NCI-H2227 treated with DMSO at 0.1 percent for 48 hours (cell line): Measurements from ENCODE around the gene ZNF37A.
A peak's percentile ranks its signal among the peaks of the same experiment; 100 is the strongest.
"Not testable (repeated sequence)": the region's sequence is repeated elsewhere in the genome, so short reads cannot be mapped to it uniquely, and the experiment has no call there.

Experiments
- DNase-seq: peaks from one replicate; lab custom pipeline; 2025; lab: John Stamatoyannopoulos, UW

The ZNF37A gene

GRCh38 chr10:38094158-38094926, at the start of gene ZNF37A:
TSS of gene ZNF37A (plus strand) at chr10:38094337. CDS start at chr10:38096618, 2,281 bp downstream.
- peak; percentile 80 for DNase-seq

GRCh38 chr10:38045129-38045528, 49.0 kb upstream of the ZNF37A start:
- DNase-seq, result no peak

GRCh38 chr10:38047666-38048065, 46.5 kb upstream of the ZNF37A start:
- no peak for DNase-seq

GRCh38 chr10:38050212-38050611, 43.9 kb upstream of the ZNF37A start:
- DNase-seq, result no peak

- DNase-seq, result no peak
Measured at GRCh38 chr10:38054361-38054797, 39.8 kb upstream of the ZNF37A start.

- DNase-seq, result not testable (repeated sequence)
Measured at GRCh38 chr10:38055274-38055894, 38.8 kb upstream of the ZNF37A start.

GRCh38 chr10:38069663-38070062, 24.5 kb upstream of the ZNF37A start:
- DNase-seq, result not testable (repeated sequence)

- DNase-seq, result no peak
Measured at GRCh38 chr10:38070501-38070900, 23.6 kb upstream of the ZNF37A start.

- no peak for DNase-seq
Measured at GRCh38 chr10:38072552-38072951, 21.6 kb upstream of the ZNF37A start.

GRCh38 chr10:38076687-38077086, 17.4 kb upstream of the ZNF37A start:
- DNase-seq, result no peak

- DNase-seq, result not testable (repeated sequence)
Measured at GRCh38 chr10:38093318-38093717, 819 bp upstream of the ZNF37A start.

GRCh38 chr10:38093816-38094157, 350 bp upstream of the ZNF37A start:
- DNase-seq, result no peak

GRCh38 chr10:38094927-38095574, 914 bp downstream of the ZNF37A start:
- DNase-seq, result no peak

GRCh38 chr10:38102880-38103279, 8.7 kb downstream of the ZNF37A start:
- no peak for DNase-seq

- DNase-seq, result no peak
Measured at GRCh38 chr10:38103756-38104155, 9.6 kb downstream of the ZNF37A start.

GRCh38 chr10:38112159-38112558, 18.0 kb downstream of the ZNF37A start:
- DNase-seq, result no peak

- no peak for DNase-seq
Measured at GRCh38 chr10:38118072-38118807, 24.1 kb downstream of the ZNF37A start.

- DNase-seq, result no peak
Measured at GRCh38 chr10:38119038-38119437, 24.9 kb downstream of the ZNF37A start.

- no peak for DNase-seq
Measured at GRCh38 chr10:38127812-38128211, 33.7 kb downstream of the ZNF37A start.

GRCh38 chr10:38143587-38143986, 49.5 kb downstream of the ZNF37A start:
- DNase-seq, result no peak

GRCh38 chr10:38146579-38147333, 52.6 kb downstream of the ZNF37A start:
- no peak for DNase-seq

- no peak for DNase-seq
Measured at GRCh38 chr10:38147686-38148085, 53.5 kb downstream of the ZNF37A start.
